CD4-positive, alpha-beta memory T cell (primary cell): Measurements from ENCODE around the gene ANKRD18B. TPM values are rescaled to one million over a fixed set of nuclear protein-coding genes. Genes with fewer than 3 reads are reported as not detected.
"Not testable (repeated sequence)": the region's sequence is repeated elsewhere in the genome, so short reads cannot be mapped to it uniquely, and the experiment has no call there.

Source experiments
- CTCF ChIA-PET: fragments of 350-600 bp; sonication (Branson Sonifier 250); formaldehyde crosslinking; loops from one replicate; lab custom pipeline; 2021; ENCODE audit warnings: inconsistent platforms; ENCODE audit not compliant: partially characterized antibody; lab: Charles Lee
- POLR2A ChIA-PET: fragments of 350-600 bp; sonication (Branson Sonifier 250); formaldehyde crosslinking; loops from one replicate; lab custom pipeline; 2021; ENCODE audit not compliant: partially characterized antibody; lab: Charles Lee
- DNase-seq, 5 donors: peaks; one replicate each; pipeline versions ENCODE4 v3.0.0 to v3.0.0-alpha.2; 2020 to 2022; ENCODE audit warnings: mixed read lengths in 1 of 5
- H3K27ac ChIP-seq: one replicate; pipeline ENCODE4 v1.7.0; 2013; ENCODE audit warnings: low read depth, low read length
- H3K27me3 ChIP-seq: 2 replicates; pipeline ENCODE4 v1.7.0; 2013; ENCODE audit warnings: mild to moderate bottlenecking, low read length, moderate library complexity; ENCODE audit not compliant: insufficient read depth
- H3K36me3 ChIP-seq: 2 replicates; pipeline ENCODE4 v1.7.0; 2013; ENCODE audit warnings: mild to moderate bottlenecking, low read length, moderate library complexity; ENCODE audit not compliant: insufficient read depth
- H3K4me1 ChIP-seq: 2 replicates; pipeline ENCODE4 v1.7.0; 2013; ENCODE audit warnings: mild to moderate bottlenecking, low read length, moderate library complexity; ENCODE audit not compliant: insufficient read depth
- H3K4me3 ChIP-seq, 2 donors: one replicate each; pipeline ENCODE4 v1.7.0; 2013; ENCODE audit warnings: low read length in 2 of 2, mild to moderate bottlenecking in 1 of 2
- H3K9me3 ChIP-seq, 2 donors: one replicate each; pipeline ENCODE4 v1.7.0; 2013; ENCODE audit warnings: low read length in 2 of 2, control low read depth in 1 of 2; ENCODE audit not compliant: control insufficient read depth in 1 of 2
- H3K27ac Mint-ChIP-seq, 7 donors: one replicate each; pipeline ENCODE4 v1.8.0; 2020 to 2021; ENCODE audit warnings: mixed read lengths in 7 of 7, mild to moderate bottlenecking in 6 of 7, inconsistent platforms in 3 of 7, moderate library complexity in 3 of 7
- H3K27me3 Mint-ChIP-seq, 2 donors: one replicate each; pipeline ENCODE4 v1.8.0; 2020 to 2021; ENCODE audit warnings: mixed read lengths in 2 of 2
- H3K36me3 Mint-ChIP-seq, 2 donors: one replicate each; pipeline ENCODE4 v1.8.0; 2020 to 2021; ENCODE audit warnings: mixed read lengths in 2 of 2, inconsistent platforms in 1 of 2, mild to moderate bottlenecking in 1 of 2
- H3K4me1 Mint-ChIP-seq, 4 donors: one replicate each; pipeline ENCODE4 v1.8.0; 2020 to 2021; ENCODE audit warnings: mixed read lengths in 4 of 4, mild to moderate bottlenecking in 1 of 4
- H3K4me3 Mint-ChIP-seq, 8 donors: one replicate each; pipeline ENCODE4 v1.8.0; 2020 to 2021; ENCODE audit warnings: mixed read lengths in 8 of 8, mild to moderate bottlenecking in 7 of 8, moderate library complexity in 6 of 8, inconsistent platforms in 3 of 8
- H3K9me3 Mint-ChIP-seq, 8 donors: one replicate each; pipeline ENCODE4 v1.8.0; 2020 to 2021; ENCODE audit warnings: mixed read lengths in 8 of 8, mild to moderate bottlenecking in 5 of 8, inconsistent platforms in 3 of 8, moderate library complexity in 1 of 8
- intact Hi-C: fragments of 100-400 bp; cut with micrococcal nuclease; formaldehyde crosslinking; loops from one replicate; pipeline ENCODE4 v1.15.1; 2023
- polyA plus RNA-seq, 2 donors: library from polyadenylated mRNA; unstranded; fragments of 300-500 nt; fragmentation: Illumina TruSeq; gene quantifications; one replicate each; pipeline ENCODE4 v1.2.3, GENCODE V29; 2021
- total RNA-seq, 2 experiments: library from RNA; stranded (reverse); gene quantifications; one replicate each; pipeline ENCODE4 v1.2.3, GENCODE V29; 2021

Gene ANKRD18B
- total and polyA plus RNA-seq, 4 experiments from 2014 or later = 1.2 to 1.9 TPM; not detected in 2

GRCh38 chr9:33493819-33494218 lies 30.2 kb upstream of the ANKRD18B start:
- H3K27me3 ChIP-seq, H3K9me3 ChIP-seq, intact Hi-C loops, H3K4me1 Mint-ChIP-seq, DNase-seq, POLR2A ChIA-PET, H3K4me3 Mint-ChIP-seq, H3K27ac Mint-ChIP-seq, H3K27ac ChIP-seq, H3K9me3 Mint-ChIP-seq, H3K4me1 ChIP-seq, H3K27me3 Mint-ChIP-seq, H3K4me3 ChIP-seq, H3K36me3 ChIP-seq, H3K36me3 Mint-ChIP-seq: not testable (repeated sequence)
- CTCF ChIA-PET = interaction anchor here (1.4 kb wide), 1 partner anchor 41 kb away, joined by 3 read pairs; no protein-coding TSS in a partner anchor

GRCh38 chr9:33498387-33498786 lies 25.7 kb upstream of the ANKRD18B start:
- intact Hi-C loops = no loop called here
- peak in 1 of 5 donors; percentile 16 for DNase-seq

GRCh38 chr9:33506626-33507370 lies 17.3 kb upstream of the ANKRD18B start:
- Mint-ChIP-seq H3K4me3 (no peak overlapping the region), H3K36me3 (peaks cover 0 to 2% of the 10 kb centered on the region in 2 donors), H3K4me1 (peaks cover 2 to 4% (median 3%) of the 10 kb centered on the region in 4 donors), H3K27ac (no peak overlapping the region), H3K9me3 (no peaks in the 10 kb centered on the region), H3K27me3 (peaks cover 0 to 2% of the 10 kb centered on the region in 2 donors)
- no peaks in the 10 kb centered on the region for H3K9me3 ChIP-seq
- ChIA-PET CTCF (no interaction called here), POLR2A (no interaction called here)
- H3K27ac ChIP-seq = no peak overlapping the region
- no peaks in the 10 kb centered on the region for H3K4me1 ChIP-seq
- no peak for DNase-seq
- no peaks in the 10 kb centered on the region for H3K27me3 ChIP-seq
- H3K36me3 ChIP-seq = no peaks in the 10 kb centered on the region
- intact Hi-C loops = no loop called here
- H3K4me3 ChIP-seq = no peak overlapping the region

More at GRCh38 chr9:33498387-33498786, 25.7 kb upstream of the ANKRD18B start:
- H3K9me3 ChIP-seq = no peaks in the 10 kb centered on the region
- no peak overlapping the region for H3K27ac ChIP-seq
- Mint-ChIP-seq H3K27ac (peak overlapping the region in 1 of 7 donors; percentile 35), H3K4me1 (no peaks in the 10 kb centered on the region), H3K36me3 (no peaks in the 10 kb centered on the region), H3K4me3 (no peak overlapping the region), H3K9me3 (no peaks in the 10 kb centered on the region), H3K27me3 (peaks cover 1 to 4% of the 10 kb centered on the region in 2 donors)
- H3K4me1 ChIP-seq = no peaks in the 10 kb centered on the region
- ChIA-PET CTCF (no interaction called here), POLR2A (no interaction called here)
- no peak overlapping the region for H3K4me3 ChIP-seq
- no peaks in the 10 kb centered on the region for H3K27me3 ChIP-seq
- no peaks in the 10 kb centered on the region for H3K36me3 ChIP-seq

GRCh38 chr9:33510262-33511183 lies 13.5 kb upstream of the ANKRD18B start:
- intact Hi-C loops = loop anchor here (10.0 kb wide), 1 partner anchor 56 kb away; no protein-coding TSS in a partner anchor
- Mint-ChIP-seq H3K9me3 (peaks cover 0 to 7% (median 0%) of the 10 kb centered on the region in 8 donors), H3K4me1 (peaks cover 2 to 4% (median 3%) of the 10 kb centered on the region in 4 donors), H3K36me3 (peaks cover 0 to 2% of the 10 kb centered on the region in 2 donors), H3K27ac (peak overlapping the region; percentile 52 to 97 (median 93)), H3K4me3 (peak overlapping the region; percentile 95 to 98 (median 96)), H3K27me3 (peaks cover 0 to 2% of the 10 kb centered on the region in 2 donors)
- ChIA-PET CTCF (interaction anchor here (1.2 to 3.0 kb wide), 3 partner anchors 10 to 107 kb away, joined by 3 to 12 read pairs (median 4); partner anchors contain the start of genes ANKRD18B and AQP7), POLR2A (no interaction called here)
- no peaks in the 10 kb centered on the region for H3K4me1 ChIP-seq
- DNase-seq = peak; percentile 25 to 45 (median 33)
- no peaks in the 10 kb centered on the region for H3K9me3 ChIP-seq
- peak overlapping the region; percentile 41 to 76 for H3K4me3 ChIP-seq
- no peaks in the 10 kb centered on the region for H3K27me3 ChIP-seq
- no peaks in the 10 kb centered on the region for H3K36me3 ChIP-seq
- H3K27ac ChIP-seq = no peak overlapping the region

GRCh38 chr9:33511184-33511517 lies 12.9 kb upstream of the ANKRD18B start:
- H3K27ac ChIP-seq, H3K4me1 ChIP-seq, H3K9me3 Mint-ChIP-seq, H3K4me1 Mint-ChIP-seq, POLR2A ChIA-PET, H3K27me3 ChIP-seq, H3K36me3 Mint-ChIP-seq, H3K36me3 ChIP-seq, H3K27me3 Mint-ChIP-seq, H3K9me3 ChIP-seq, DNase-seq: not testable (repeated sequence)
- H3K4me3 ChIP-seq = peak overlapping the region; percentile 41 to 76
- intact Hi-C loops = loop anchor here (10.0 kb wide), 1 partner anchor 56 kb away; no protein-coding TSS in a partner anchor
- peak overlapping the region; percentile 95 to 98 (median 96) for H3K4me3 Mint-ChIP-seq
- H3K27ac Mint-ChIP-seq = peak overlapping the region in 6 of 7 donors; percentile 52 to 97 (median 94)
- CTCF ChIA-PET = interaction anchor here (1.2 to 3.0 kb wide), 3 partner anchors 11 to 108 kb away, joined by 3 to 12 read pairs (median 4); partner anchors contain the start of genes ANKRD18B and AQP7

- POLR2A ChIA-PET, H3K27ac ChIP-seq, H3K4me1 Mint-ChIP-seq, H3K27me3 Mint-ChIP-seq, CTCF ChIA-PET, H3K27ac Mint-ChIP-seq, DNase-seq, H3K9me3 ChIP-seq, H3K36me3 ChIP-seq, H3K9me3 Mint-ChIP-seq, H3K4me3 ChIP-seq, H3K36me3 Mint-ChIP-seq, H3K4me1 ChIP-seq, H3K27me3 ChIP-seq, H3K4me3 Mint-ChIP-seq: not testable (repeated sequence)
- intact Hi-C loops = loop anchor here (10.0 kb wide), 1 partner anchor 58 kb away; no protein-coding TSS in a partner anchor
These were observed 11.5 kb upstream of the ANKRD18B start for GRCh38 chr9:33512535-33512934.
